Measurements from ENCODE around the gene COPA.

DNA sequence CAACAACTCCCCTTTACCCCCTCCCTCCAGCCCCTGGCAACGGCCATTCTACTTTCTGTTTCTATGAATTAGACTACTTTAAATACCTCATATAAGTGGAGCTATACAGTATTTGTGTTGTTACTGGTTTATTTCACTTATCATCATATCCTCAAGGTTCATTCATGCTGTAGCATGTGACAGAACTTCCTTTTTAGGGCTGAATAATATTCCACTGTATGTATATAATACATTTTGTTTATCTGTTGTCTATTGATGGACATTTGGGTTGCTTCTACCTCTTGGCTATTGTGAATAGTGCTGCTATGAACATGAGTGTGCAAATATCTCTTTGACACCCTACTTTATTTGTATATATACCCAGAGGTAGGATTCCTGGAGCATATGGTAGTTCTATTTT lies 26.0 kb upstream of the COPA start:
- TF ChIP-seq, protein P1, sequence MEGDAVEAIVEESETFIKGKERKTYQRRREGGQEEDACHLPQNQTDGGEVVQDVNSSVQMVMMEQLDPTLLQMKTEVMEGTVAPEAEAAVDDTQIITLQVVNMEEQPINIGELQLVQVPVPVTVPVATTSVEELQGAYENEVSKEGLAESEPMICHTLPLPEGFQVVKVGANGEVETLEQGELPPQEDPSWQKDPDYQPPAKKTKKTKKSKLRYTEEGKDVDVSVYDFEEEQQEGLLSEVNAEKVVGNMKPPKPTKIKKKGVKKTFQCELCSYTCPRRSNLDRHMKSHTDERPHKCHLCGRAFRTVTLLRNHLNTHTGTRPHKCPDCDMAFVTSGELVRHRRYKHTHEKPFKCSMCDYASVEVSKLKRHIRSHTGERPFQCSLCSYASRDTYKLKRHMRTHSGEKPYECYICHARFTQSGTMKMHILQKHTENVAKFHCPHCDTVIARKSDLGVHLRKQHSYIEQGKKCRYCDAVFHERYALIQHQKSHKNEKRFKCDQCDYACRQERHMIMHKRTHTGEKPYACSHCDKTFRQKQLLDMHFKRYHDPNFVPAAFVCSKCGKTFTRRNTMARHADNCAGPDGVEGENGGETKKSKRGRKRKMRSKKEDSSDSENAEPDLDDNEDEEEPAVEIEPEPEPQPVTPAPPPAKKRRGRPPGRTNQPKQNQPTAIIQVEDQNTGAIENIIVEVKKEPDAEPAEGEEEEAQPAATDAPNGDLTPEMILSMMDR (conservative IDR thresholded peaks at IDR 0.05) = no peak
- no peak for TF ChIP-seq ZFX (IDR thresholded peaks at IDR 0.05)

All from C4-2B (cell line).